Inflammatory macrophage treated with lipopolysaccharide for 4 hours (primary cell): Measurements from ENCODE around the gene VPS26A.
"Not testable (repeated sequence)": the region's sequence is repeated elsewhere in the genome, so short reads cannot be mapped to it uniquely, and the experiment has no call there.

Experiments
- DNase-seq: peaks from one replicate; pipeline ENCODE4 v3.0.0-alpha.2; 2020

The VPS26A gene

DNA sequence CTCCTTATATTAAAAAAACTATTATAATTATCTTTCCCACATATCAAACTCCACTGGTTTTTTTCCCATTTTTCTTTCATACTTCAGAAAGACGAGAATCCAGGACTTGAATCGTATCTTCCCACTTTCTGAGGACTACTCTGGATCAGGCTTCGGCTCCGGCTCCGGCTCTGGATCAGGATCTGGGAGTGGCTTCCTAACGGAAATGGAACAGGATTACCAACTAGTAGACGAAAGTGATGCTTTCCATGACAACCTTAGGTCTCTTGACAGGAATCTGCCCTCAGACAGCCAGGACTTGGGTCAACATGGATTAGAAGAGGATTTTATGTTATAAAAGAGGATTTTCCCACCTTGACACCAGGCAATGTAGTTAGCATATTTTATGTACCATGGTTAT is 20.2 kb upstream of the VPS26A start:
- DNase-seq, result no peak

- DNase-seq, result no peak
Observed at GRCh38 chr10:69104994-69105790, 18.8 kb upstream of the VPS26A start.

DNA sequence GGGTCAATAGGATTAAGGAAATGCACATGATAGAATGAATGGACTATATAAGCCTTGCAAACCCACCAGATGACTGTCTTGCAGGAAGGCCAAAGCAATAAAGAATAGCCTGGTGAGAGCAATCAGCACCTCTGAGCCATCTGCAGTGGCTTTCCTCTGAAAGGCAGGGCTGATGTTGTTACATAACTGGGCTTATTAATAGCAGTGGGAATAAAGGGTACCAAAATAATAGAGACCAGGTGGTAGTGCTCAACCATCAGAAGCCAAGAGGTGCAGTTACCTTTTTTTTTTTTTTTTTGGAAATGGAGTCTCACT is 16.8 kb upstream of the VPS26A start:
- peak; percentile 31 for DNase-seq

DNA sequence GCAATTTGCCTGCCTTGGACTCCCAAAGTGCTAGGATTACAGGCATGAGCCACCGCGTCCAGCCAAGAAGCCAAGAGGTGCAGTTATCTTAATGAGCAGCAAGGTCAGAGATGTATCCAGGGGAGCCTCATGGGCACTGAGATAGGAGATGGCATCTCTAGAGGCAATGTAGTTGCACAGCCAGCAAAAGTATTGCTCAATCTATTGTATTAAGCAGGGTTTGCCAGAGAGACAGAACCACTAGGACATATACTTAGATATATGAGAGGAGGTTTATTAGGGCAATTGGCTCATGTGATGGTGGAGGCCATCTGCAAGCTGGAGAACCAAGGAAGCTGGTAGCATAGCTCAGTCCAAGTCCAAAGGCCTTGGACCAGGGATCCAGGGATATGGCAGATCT is 16.3 kb upstream of the VPS26A start:
- no peak for DNase-seq

GRCh38 chr10:69119896-69120295 is 4.1 kb upstream of the VPS26A start:
- DNase-seq, result no peak

DNA sequence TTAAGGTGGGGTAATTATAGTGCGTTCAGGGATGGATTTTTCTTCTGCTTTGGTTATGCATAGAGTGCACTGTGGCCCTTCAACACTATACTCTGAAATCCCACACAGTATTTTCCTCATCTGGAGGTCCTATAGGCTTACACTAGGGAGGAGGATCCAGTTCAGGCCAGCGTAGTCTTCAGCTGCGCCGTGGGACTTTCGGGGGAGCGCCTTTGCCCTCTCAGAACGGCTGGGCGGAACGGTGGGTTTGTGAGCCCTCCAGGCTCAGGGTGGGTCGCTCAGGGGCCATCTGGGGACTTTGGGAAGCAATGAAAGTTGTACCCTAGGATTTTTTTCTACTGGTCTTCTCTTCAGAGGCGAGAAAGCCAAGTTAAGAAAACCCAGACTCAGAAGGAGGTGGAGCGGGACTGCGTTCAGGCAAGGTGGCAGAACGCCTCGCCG is 652 bp upstream of the VPS26A start:
- peak; percentile 64 for DNase-seq

GRCh38 chr10:69124563-69125268 is 738 bp downstream of the VPS26A start:
- DNase-seq, result peak; percentile 79

DNA sequence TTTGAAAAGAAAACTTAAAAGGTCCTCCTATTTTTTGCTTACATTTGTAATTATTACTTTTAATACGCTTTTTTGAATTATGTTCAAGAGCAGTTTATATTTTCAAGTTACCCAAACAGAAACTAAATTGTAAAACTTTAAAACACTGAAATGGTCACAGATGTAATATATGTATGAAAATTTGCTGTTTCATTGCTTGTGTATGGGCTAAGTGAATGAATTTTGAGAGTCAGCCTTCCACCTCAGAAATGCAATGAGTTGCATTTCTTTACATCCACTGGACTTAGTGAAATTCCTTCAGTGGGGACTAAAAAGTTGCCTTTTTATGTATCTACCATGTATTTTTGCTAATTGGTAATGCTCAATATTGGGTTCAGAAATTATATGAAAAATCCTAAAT is 1.6 kb downstream of the VPS26A start:
- no peak for DNase-seq

DNA sequence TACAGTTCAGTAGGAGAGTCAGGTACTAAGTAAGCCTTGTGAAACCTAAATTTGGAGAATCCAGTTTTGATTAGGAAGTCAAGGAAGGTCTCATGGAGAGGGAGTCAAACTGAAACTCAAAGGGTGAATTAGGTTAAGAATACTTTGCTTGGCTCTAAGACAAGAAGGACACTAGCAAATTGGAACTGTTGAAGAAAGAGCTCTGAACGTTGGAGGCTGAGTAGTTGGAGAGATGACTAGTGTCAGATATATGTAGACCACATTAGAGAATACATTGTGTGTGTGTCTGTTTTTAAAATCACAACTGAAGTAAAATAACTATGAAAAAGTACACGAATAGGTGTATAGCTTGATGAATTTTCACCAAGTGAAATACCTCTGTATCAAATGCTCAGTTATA is 6.3 kb downstream of the VPS26A start:
- peak; percentile 7 for DNase-seq

- DNase-seq, result no peak
Observed at GRCh38 chr10:69139961-69140360, 16.0 kb downstream of the VPS26A start.

GRCh38 chr10:69141304-69141703 is 17.3 kb downstream of the VPS26A start:
- no peak for DNase-seq

DNA sequence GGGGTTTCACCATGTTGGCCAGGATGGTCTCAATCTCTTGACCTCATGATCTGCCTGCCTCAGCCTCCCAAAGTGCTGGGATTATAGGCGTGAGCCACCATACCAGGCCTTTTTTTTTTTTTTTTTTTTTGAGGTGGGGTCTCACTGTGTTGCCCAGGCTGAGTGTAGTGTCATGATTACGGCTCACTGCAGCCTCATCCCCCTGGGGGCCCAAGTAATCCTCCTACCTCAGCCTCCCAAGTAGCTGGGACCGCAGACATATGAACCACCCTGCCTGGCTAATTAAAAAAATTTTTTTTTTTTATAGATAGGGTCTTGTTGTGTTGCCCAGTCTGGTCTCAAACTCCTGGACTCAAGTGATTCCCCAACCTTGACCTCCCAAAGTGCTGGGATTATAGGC is 18.1 kb downstream of the VPS26A start:
- not testable (repeated sequence) for DNase-seq

- DNase-seq, result no peak
Observed at GRCh38 chr10:69142983-69143382, 19.0 kb downstream of the VPS26A start.

DNA sequence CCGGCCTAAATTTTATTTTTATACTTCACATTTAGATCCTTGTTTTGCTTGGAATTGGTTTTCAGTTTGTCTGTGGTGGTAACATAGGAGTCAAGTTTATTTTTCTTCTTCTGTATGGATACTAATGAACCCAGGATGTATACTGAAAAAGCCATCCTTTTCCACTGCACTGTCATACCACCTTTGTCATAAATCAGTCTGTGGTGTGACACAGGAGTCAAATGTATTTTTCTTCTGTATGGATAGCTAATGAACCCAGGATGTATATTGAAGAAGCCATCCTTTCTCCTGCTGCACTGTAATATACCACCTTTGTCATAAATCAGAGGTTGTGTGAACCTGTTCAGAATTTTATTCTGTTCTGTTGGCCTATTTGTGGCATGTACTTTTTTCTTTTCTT is 21.4 kb downstream of the VPS26A start:
- no peak for DNase-seq

DNA sequence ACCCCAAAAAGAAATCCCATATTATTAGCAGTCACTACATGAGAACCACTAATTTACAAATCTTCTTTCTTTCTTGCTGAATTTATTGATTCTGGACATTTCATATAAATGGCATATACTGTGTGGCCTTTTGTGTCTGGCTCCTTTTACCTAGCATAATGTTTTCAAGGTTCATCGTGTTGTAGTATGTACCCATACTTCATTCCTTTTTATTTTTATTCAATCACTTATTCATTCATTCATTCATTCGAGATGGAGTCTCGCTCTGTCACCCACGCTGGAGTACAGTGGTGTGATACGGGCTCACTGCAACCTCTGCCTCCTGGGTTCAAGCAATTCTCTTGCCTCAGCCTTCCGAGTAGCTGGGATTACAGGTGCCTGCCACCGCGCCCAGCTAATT is 21.9 kb downstream of the VPS26A start:
- no peak for DNase-seq

DNA sequence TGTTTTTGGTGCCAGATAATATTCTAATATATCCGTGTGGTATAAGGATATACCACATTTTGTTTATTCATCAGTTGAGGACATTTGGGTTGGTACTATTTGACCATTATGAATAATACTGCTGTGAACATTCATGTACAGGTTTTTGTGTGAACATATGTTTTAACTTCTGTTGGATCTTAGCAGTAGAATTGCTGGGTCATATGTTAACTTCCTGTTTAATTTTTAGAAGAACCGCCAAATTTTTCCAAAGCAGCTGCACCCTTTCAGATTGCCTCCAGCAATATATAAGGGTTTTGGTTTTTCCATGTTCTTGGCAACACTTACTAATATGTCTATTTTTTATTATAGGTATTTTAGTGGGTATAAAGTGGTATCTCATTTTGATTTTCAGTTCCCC is 22.8 kb downstream of the VPS26A start:
- no peak for DNase-seq

- no peak for DNase-seq
Observed at GRCh38 chr10:69151984-69152383, 28.0 kb downstream of the VPS26A start.

- DNase-seq, result no peak
Observed at GRCh38 chr10:69153227-69153626, 29.2 kb downstream of the VPS26A start.

DNA sequence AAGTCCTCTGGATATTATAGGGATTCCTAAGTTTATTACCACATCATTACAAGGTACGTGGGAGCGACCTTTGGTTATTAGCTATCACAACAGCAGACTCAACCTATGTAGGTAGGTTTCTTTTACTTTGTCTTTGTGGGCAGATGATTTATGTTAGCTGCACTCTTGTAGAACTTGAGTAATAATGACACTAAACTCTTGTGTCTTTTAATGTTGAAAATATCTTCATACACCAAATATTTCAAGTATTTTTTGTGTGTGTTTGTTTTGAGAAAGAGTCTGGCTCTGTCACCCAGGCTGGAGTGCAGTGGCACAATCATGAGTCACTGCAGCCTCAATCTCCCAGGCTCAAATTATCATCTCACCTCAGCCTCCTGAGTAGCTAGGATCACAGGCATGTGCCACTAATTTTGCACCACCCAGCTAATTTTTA is 36.8 kb downstream of the VPS26A start:
- no peak for DNase-seq

- DNase-seq, result no peak
Observed at GRCh38 chr10:69168493-69168892, 44.5 kb downstream of the VPS26A start.

DNA sequence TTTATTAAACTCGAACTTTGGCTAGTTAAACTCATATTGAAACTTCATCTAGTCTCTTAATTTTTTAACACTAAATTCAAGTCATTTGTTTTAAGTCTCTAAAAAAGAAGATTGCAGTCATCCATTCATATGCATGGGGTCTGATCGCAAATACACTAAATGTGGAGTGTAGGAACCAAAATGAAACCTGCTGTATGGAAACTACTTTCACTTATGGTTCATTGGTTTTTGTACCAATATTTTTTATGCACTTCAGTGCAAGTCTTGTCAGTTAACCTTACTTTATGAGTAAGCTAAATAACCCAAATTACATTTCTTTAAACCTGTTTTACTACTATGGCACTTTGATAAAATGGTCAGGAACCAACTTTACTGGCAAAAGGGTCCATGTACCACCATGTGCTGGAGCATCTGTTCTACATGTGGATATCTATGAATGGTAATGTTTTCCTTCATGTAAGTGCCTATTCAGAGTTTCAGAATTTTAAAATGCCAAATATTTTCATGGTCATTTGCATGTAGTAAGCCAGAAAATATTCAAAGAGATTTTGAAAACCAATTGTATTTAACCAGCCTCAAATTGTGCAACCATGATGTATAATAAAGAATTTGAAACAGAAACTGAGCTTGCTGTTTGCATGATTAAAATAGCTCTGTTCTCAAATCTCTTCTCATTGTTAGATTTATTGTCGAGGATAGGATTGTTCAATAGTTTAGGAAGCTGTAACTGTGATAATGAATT is 48.4 kb downstream of the VPS26A start:
- DNase-seq, result peak; percentile 19

DNA sequence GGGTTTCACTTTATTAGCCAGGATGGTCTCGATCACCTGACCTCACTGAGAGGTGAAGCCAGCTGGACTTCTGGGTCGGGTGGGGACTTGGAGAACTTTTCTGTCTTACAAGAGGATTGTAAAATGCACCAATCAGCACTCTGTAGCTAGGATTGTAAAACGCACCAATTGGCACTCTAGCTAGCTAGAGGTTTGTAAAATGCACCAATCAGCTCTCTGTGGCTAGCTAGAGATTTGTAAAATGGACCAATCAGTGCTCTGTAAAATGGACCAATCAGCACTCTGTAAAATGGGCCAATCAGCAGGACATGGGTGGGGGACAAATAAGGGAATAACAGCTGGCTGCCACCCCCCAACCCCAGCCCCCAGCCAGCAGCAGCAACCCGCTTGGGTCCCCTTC is 51.3 kb downstream of the VPS26A start:
- not testable (repeated sequence) for DNase-seq

GRCh38 chr10:69176823-69177222 is 52.8 kb downstream of the VPS26A start:
- DNase-seq, result no peak
